Ammon's horn (tissue), 1 donor: ENCODE data around the gene TMEM220.
A peak's percentile ranks its signal among the peaks of the same experiment; 100 is the strongest.
"Not testable (repeated sequence)": the region's sequence is repeated elsewhere in the genome, so short reads cannot be mapped to it uniquely, and the experiment has no call there.

Experiments
- DNase-seq: peaks from one replicate; pipeline ENCODE4 v3.0.0-alpha.2; 2016; ENCODE audit warnings: low spot score

Gene TMEM220

GRCh38 chr17:10728331-10728892, 1.4 kb downstream of the TMEM220 start:
- DNase-seq, result no peak

- DNase-seq, result no peak
Observed at GRCh38 chr17:10727192-10727591, 2.6 kb downstream of the TMEM220 start.

GRCh38 chr17:10726196-10726595, 3.6 kb downstream of the TMEM220 start:
- no peak for DNase-seq

GRCh38 chr17:10725262-10725661, 4.6 kb downstream of the TMEM220 start:
- DNase-seq, result no peak

GRCh38 chr17:10724546-10725195, 5.2 kb downstream of the TMEM220 start:
- DNase-seq, result no peak

- DNase-seq, result no peak
Observed at GRCh38 chr17:10718547-10718946, 11.3 kb downstream of the TMEM220 start.

- no peak for DNase-seq
Observed at GRCh38 chr17:10716218-10716617, 13.6 kb downstream of the TMEM220 start.

GRCh38 chr17:10713318-10713717, 16.5 kb downstream of the TMEM220 start:
- DNase-seq, result no peak

GRCh38 chr17:10705727-10706126, 24.1 kb downstream of the TMEM220 start:
- no peak for DNase-seq

- no peak for DNase-seq
Observed at GRCh38 chr17:10702574-10702973, 27.2 kb downstream of the TMEM220 start.

GRCh38 chr17:10699856-10700255, 30.0 kb downstream of the TMEM220 start:
- DNase-seq, result no peak

- no peak for DNase-seq
Observed at GRCh38 chr17:10698096-10698818, 31.6 kb downstream of the TMEM220 start.

- peak; percentile 97 for DNase-seq
Observed at GRCh38 chr17:10697092-10698081, 32.4 kb downstream of the TMEM220 start, which contains the start of the genes ADPRM and SCO1. ADPRM (plus strand) TSS chr17:10697594; CDS start chr17:10704927, 7,333 bp downstream. SCO1 (minus strand) TSS chr17:10697533; CDS start chr17:10697507, 26 bp downstream.

GRCh38 chr17:10695875-10696407, 33.9 kb downstream of the TMEM220 start:
- DNase-seq, result not testable (repeated sequence)

- no peak for DNase-seq
Observed at GRCh38 chr17:10687499-10687898, 42.3 kb downstream of the TMEM220 start.

GRCh38 chr17:10683853-10684252, 46.0 kb downstream of the TMEM220 start:
- no peak for DNase-seq

GRCh38 chr17:10681866-10682446, 47.9 kb downstream of the TMEM220 start:
- DNase-seq, result no peak

GRCh38 chr17:10674704-10675103, 55.1 kb downstream of the TMEM220 start:
- no peak for DNase-seq

GRCh38 chr17:10673312-10673711, 56.5 kb downstream of the TMEM220 start:
- DNase-seq, result no peak

- DNase-seq, result no peak
Observed at GRCh38 chr17:10668775-10669174, 61.0 kb downstream of the TMEM220 start.

GRCh38 chr17:10666906-10667305, 62.9 kb downstream of the TMEM220 start:
- DNase-seq, result peak; percentile 24
